Measurements from ENCODE around the gene RMDN2.

RMDN2 gene

DNA sequence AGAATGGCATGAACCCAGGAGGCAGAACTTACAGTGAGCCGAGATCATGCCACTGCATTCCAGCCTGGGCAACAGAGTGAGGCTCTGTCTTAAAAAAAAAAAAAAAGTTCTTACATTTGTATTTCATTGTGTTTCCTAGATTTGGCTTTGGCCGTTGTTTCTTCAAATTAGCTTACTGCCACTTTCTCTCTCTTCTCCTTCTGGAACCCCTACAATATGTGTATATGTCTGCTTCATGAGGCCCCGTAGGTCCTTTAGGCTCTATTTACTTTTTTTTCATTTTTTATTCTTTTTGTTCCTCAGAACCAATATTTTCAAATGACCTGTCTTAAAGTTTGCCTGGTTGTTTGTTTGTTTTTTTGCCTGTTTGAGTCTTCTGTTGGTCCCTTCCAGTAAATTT is 41.2 kb downstream of the RMDN2 start:
- no peaks in the 10 kb centered on the region for H3K36me3 ChIP-seq (replicated peaks; ENCODE audit: low read depth, low read length)
- no peak overlapping the region for H3K4me2 ChIP-seq (ENCODE audit: low read length)
- no peak overlapping the region for H3K9ac ChIP-seq (ENCODE audit: low read length)
- no peaks in the 10 kb centered on the region for H3K9me3 ChIP-seq (ENCODE audit: insufficient read depth, low read length)
- no peaks in the 10 kb centered on the region for H3K79me2 ChIP-seq (ENCODE audit: low read length)
- no peaks in the 10 kb centered on the region for H3K27me3 ChIP-seq (ENCODE audit: low read depth, low read length)
- no peak for TF ChIP-seq CTCF (IDR thresholded peaks at IDR 0.05; ENCODE audit: low read depth, low read length)
- TF ChIP-seq EZH2phosphoT487 (IDR thresholded peaks at IDR 0.05; ENCODE audit: low read depth) = no peak
- no peak overlapping the region for H3K27ac ChIP-seq (ENCODE audit: low read length)
- H3K4me1 ChIP-seq (ENCODE audit: low read length) = no peaks in the 10 kb centered on the region
- no peaks in the 10 kb centered on the region for H4K20me1 ChIP-seq (ENCODE audit: insufficient read depth, low read length)
- no peak overlapping the region for H3K4me3 ChIP-seq (ENCODE audit: low read length)
- no peak overlapping the region for H2AFZ ChIP-seq (ENCODE audit: low read depth, low read length)

GRCh38 chr2:37969731-37970130 is 44.6 kb downstream of the RMDN2 start:
- Histone ChIP-seq H3K36me3 (replicated peaks; ENCODE audit: low read depth, low read length) (no peaks in the 10 kb centered on the region), H3K27ac (ENCODE audit: low read length) (no peak overlapping the region), H3K4me3 (ENCODE audit: low read length) (no peak overlapping the region), H3K4me2 (ENCODE audit: low read length) (no peak overlapping the region), H2AFZ (ENCODE audit: low read depth, low read length) (no peak overlapping the region), H3K9ac (ENCODE audit: low read length) (no peak overlapping the region), H4K20me1 (ENCODE audit: insufficient read depth, low read length) (no peaks in the 10 kb centered on the region), H3K27me3 (ENCODE audit: low read depth, low read length) (no peaks in the 10 kb centered on the region; the same call in 1 of the 2 replicates), H3K79me2 (ENCODE audit: low read length) (no peaks in the 10 kb centered on the region), H3K9me3 (ENCODE audit: insufficient read depth, low read length) (no peaks in the 10 kb centered on the region), H3K4me1 (ENCODE audit: low read length) (no peaks in the 10 kb centered on the region)
- TF ChIP-seq EZH2phosphoT487 (IDR thresholded peaks at IDR 0.05; ENCODE audit: low read depth) = no peak
- no peak for TF ChIP-seq CTCF (IDR thresholded peaks at IDR 0.05; ENCODE audit: low read depth, low read length)

DNA sequence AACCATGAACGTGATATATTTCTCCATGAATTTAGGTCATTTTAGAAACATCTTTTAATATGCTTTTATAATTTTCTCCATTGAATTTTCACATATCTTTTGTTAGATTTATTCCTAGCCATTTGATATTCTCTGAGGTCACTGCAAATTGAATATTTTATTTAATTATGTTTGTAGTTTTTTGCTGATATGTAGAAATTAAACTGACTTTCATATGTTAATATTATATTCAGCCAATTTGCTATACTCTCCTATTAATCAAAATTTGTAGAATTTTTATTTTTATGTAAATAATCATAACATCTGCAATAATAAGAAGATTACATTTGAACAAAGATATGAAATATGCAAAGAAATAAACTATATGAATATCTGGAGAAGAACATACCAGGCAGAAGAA is 46.9 kb downstream of the RMDN2 start:
- Histone ChIP-seq H3K79me2 (ENCODE audit: low read length) (no peaks in the 10 kb centered on the region), H3K27ac (ENCODE audit: low read length) (no peak overlapping the region), H3K27me3 (ENCODE audit: low read depth, low read length) (no peaks in the 10 kb centered on the region; the same call in 1 of the 2 replicates), H2AFZ (ENCODE audit: low read depth, low read length) (no peak overlapping the region), H3K4me1 (ENCODE audit: low read length) (no peaks in the 10 kb centered on the region), H3K4me2 (ENCODE audit: low read length) (no peak overlapping the region), H3K9ac (ENCODE audit: low read length) (no peak overlapping the region), H4K20me1 (ENCODE audit: insufficient read depth, low read length) (no peaks in the 10 kb centered on the region), H3K4me3 (ENCODE audit: low read length) (no peak overlapping the region), H3K9me3 (ENCODE audit: insufficient read depth, low read length) (no peaks in the 10 kb centered on the region), H3K36me3 (replicated peaks; ENCODE audit: low read depth, low read length) (no peaks in the 10 kb centered on the region)
- TF ChIP-seq EZH2phosphoT487 (IDR thresholded peaks at IDR 0.05; ENCODE audit: low read depth) = no peak
- TF ChIP-seq CTCF (IDR thresholded peaks at IDR 0.05; ENCODE audit: low read depth, low read length) = no peak

- no peak for TF ChIP-seq CTCF (IDR thresholded peaks at IDR 0.05; ENCODE audit: low read depth, low read length)
- no peak for TF ChIP-seq EZH2phosphoT487 (IDR thresholded peaks at IDR 0.05; ENCODE audit: low read depth)
- Histone ChIP-seq H2AFZ (ENCODE audit: low read depth, low read length) (no peak overlapping the region), H4K20me1 (ENCODE audit: insufficient read depth, low read length) (no peaks in the 10 kb centered on the region)
Measured at GRCh38 chr2:37973615-37974353, 48.7 kb downstream of the RMDN2 start.

More at GRCh38 chr2:37973615-37974353, 48.7 kb downstream of the RMDN2 start:
- H3K4me3 ChIP-seq (ENCODE audit: low read length) = no peak overlapping the region
- H3K9ac ChIP-seq (ENCODE audit: low read length) = no peak overlapping the region
- H3K9me3 ChIP-seq (ENCODE audit: insufficient read depth, low read length) = no peaks in the 10 kb centered on the region
- H3K79me2 ChIP-seq (ENCODE audit: low read length) = no peaks in the 10 kb centered on the region
- H3K36me3 ChIP-seq (replicated peaks; ENCODE audit: low read depth, low read length) = no peaks in the 10 kb centered on the region
- H3K27ac ChIP-seq (ENCODE audit: low read length) = no peak overlapping the region
- H3K4me2 ChIP-seq (ENCODE audit: low read length) = no peak overlapping the region
- H3K27me3 ChIP-seq (ENCODE audit: low read depth, low read length) = no peaks in the 10 kb centered on the region; the same call in 1 of the 2 replicates
- no peaks in the 10 kb centered on the region for H3K4me1 ChIP-seq (ENCODE audit: low read length)

Measured in OCI-LY3 (cell line).